SK-N-SH (cell line): ENCODE measurements around the gene SPEF2. TPM values are rescaled to one million over a fixed set of nuclear protein-coding genes. Genes with fewer than 3 reads are reported as not detected.

Experiments used
- CTCF ChIA-PET: fragments of 300-600, 350-600 bp; formaldehyde crosslinking; extraction: SDS; loops from one replicate; lab custom pipeline; 2021; lab: Yijun Ruan, JAX
- POLR2A ChIA-PET: fragments of 350-600 bp; sonication (Branson Sonifier 250); formaldehyde crosslinking; extraction: SDS; loops from one replicate; lab custom pipeline; 2020; ENCODE audit warnings: antibody characterized with exemption, inconsistent platforms; lab: Yijun Ruan, JAX
- DNase-seq: peaks from one replicate; pipeline ENCODE4 v3.0.0; 2012
- H2AFZ ChIP-seq: fragments of 200-600 bp; sonication (generic); 2 replicates; pipeline ENCODE4 v1.8.1; 2016; ENCODE audit warnings: antibody characterized with exemption, mild to moderate bottlenecking, low read depth
- H3F3A ChIP-seq: fragments of 200-600 bp; sonication (generic); replicated peaks from 2 replicates; pipeline ENCODE3; 2016; ENCODE audit warnings: antibody characterized with exemption, mild to moderate bottlenecking; ENCODE audit not compliant: insufficient read depth
- H3K27ac ChIP-seq, 2 experiments: fragments of 200-500 bp in 1 of 2; fragments of 200-600 bp in 1 of 2; sonication (Bioruptor generic) in 1 of 2; sonication (generic), shearing (Covaris generic) in 1 of 2; 2 replicates each; pipeline versions ENCODE4 v1.5.1 to v1.6.1; 2014 to 2016; ENCODE audit warnings: low read depth in 2 of 2, inconsistent platforms in 1 of 2, low read length in 1 of 2, mild to moderate bottlenecking in 1 of 2, mixed read lengths in 1 of 2
- H3K27me3 ChIP-seq: fragments of 200-600 bp; sonication (generic), shearing (Covaris generic); 2 replicates; pipeline ENCODE4 v1.6.1; 2016; ENCODE audit warnings: mixed run types; ENCODE audit not compliant: insufficient read depth
- H3K36me3 ChIP-seq, 2 experiments: fragments of 200-500 bp in 1 of 2; fragments of 200-600 bp in 1 of 2; sonication (Bioruptor generic) in 1 of 2; sonication (generic) in 1 of 2; replicated peaks in 1 of 2; 2 replicates each; pipeline versions ENCODE3 to v1.5.1; 2014 to 2016; ENCODE audit warnings: low read length in 1 of 2, mild to moderate bottlenecking in 1 of 2; ENCODE audit not compliant: insufficient read depth in 2 of 2, control insufficient read depth in 1 of 2
- H3K4me1 ChIP-seq, 2 experiments: fragments of 200-500 bp in 1 of 2; fragments of 200-600 bp in 1 of 2; sonication (Bioruptor generic) in 1 of 2; sonication (generic), shearing (Covaris generic) in 1 of 2; 2 replicates each; pipeline versions ENCODE4 v1.5.1 to v1.6.1; 2014 to 2016; ENCODE audit warnings: low read depth in 1 of 2, low read length in 1 of 2, mixed run types in 1 of 2; ENCODE audit not compliant: insufficient read depth in 2 of 2, control insufficient read depth in 1 of 2
- H3K4me2 ChIP-seq: fragments of 200-600 bp; sonication (generic), shearing (Covaris generic); 2 replicates; pipeline ENCODE4 v1.6.1; 2017; ENCODE audit warnings: mixed run types
- H3K4me3 ChIP-seq, 2 experiments: fragments of 200-500 bp in 1 of 2; fragments of 200-600 bp in 1 of 2; sonication (Bioruptor generic) in 1 of 2; sonication (generic), shearing (Covaris generic) in 1 of 2; 2 replicates each; pipeline versions ENCODE4 v1.5.1 to v1.8.1; 2014 to 2016; ENCODE audit warnings: low read depth in 2 of 2, inconsistent platforms in 1 of 2, low read length in 1 of 2, mild to moderate bottlenecking in 1 of 2, mixed read lengths in 1 of 2, moderate library complexity in 1 of 2
- H3K79me2 ChIP-seq: fragments of 200-600 bp; sonication (generic); 2 replicates; pipeline ENCODE4 v1.8.1; 2017; ENCODE audit warnings: mild to moderate bottlenecking; ENCODE audit not compliant: insufficient read depth
- H3K9ac ChIP-seq: fragments of 200-600 bp; sonication (generic); 2 replicates; pipeline ENCODE4 v1.6.1; 2017; ENCODE audit warnings: mixed run types
- H3K9me2 ChIP-seq: fragments of 200-600 bp; sonication (generic); 2 replicates; pipeline ENCODE4 v1.6.1; 2017; ENCODE audit warnings: mixed run types
- H3K9me3 ChIP-seq: fragments of 200-600 bp; sonication (generic); 2 replicates; pipeline ENCODE4 v1.6.1; 2017; ENCODE audit warnings: mixed run types, mild to moderate bottlenecking, moderate library complexity
- H4K20me1 ChIP-seq: fragments of 200-600 bp; sonication (generic); 2 replicates; pipeline ENCODE4 v1.6.1; 2017; ENCODE audit warnings: mild to moderate bottlenecking, mixed run types; ENCODE audit not compliant: insufficient read depth
- GABPA ChIP-seq: IDR thresholded peaks from 2 replicates; pipeline ENCODE4 v1.4.0; 2012; ENCODE audit warnings: low read depth, mild to moderate bottlenecking
- GATA2 ChIP-seq: sonication (generic); formaldehyde crosslinking; IDR thresholded peaks from 2 replicates; pipeline ENCODE4 v1.5.0; 2020; ENCODE audit warnings: mild to moderate bottlenecking, missing genetic modification reagents
- MXI1 ChIP-seq: IDR thresholded peaks from 2 replicates; pipeline ENCODE4 v1.6.1; 2012; ENCODE audit warnings: mild to moderate bottlenecking, low read depth, low read length, improper control_type of control experiment
- NFIC ChIP-seq: IDR thresholded peaks from 2 replicates; pipeline ENCODE4 v1.4.0; 2012; ENCODE audit warnings: borderline replicate concordance
- RCOR1 ChIP-seq: fragments of 150-350 bp; IDR thresholded peaks from 2 replicates; pipeline ENCODE4 v1.6.1; 2017; ENCODE audit warnings: antibody characterized with exemption, low read length
- YY1 ChIP-seq: IDR thresholded peaks from 2 replicates; pipeline ENCODE4 v1.4.0; 2012; ENCODE audit warnings: low read depth, mild to moderate bottlenecking
- WGBS: methylation state at CpG from one replicate; pipeline ENCODE4 v1.1.6; 2017; ENCODE audit warnings: low lambda C conversion rate; 5-methylcytosine and 5-hydroxymethylcytosine counted together
- polyA plus RNA-seq, 3 experiments: library from polyadenylated mRNA; depleted of rRNA; stranded (reverse); fragments of >200 nt; gene quantifications; 2 replicates each; pipeline ENCODE4 v1.2.3, GENCODE V29; 2012
- TF ChIP-seq, protein P1 (sequence below): fragments of 150-350 bp; IDR thresholded peaks from 2 replicates; pipeline ENCODE4 v1.6.1; 2016; ENCODE audit warnings: mild to moderate bottlenecking, low read depth, low read length
- TF ChIP-seq, protein P2 (sequence below): IDR thresholded peaks from 2 replicates; pipeline ENCODE4; 2012
- TF ChIP-seq, protein P3 (sequence below): fragments of 150-350 bp; IDR thresholded peaks from 2 replicates; pipeline ENCODE4 v1.6.1; 2017; ENCODE audit warnings: antibody characterized with exemption, low read length, low read depth, borderline replicate concordance
- TF ChIP-seq, protein P4 (sequence below): IDR thresholded peaks from 2 replicates; pipeline ENCODE4 v1.6.1; 2012; ENCODE audit warnings: mild to moderate bottlenecking, low read depth, low read length, moderate library complexity
- TF ChIP-seq, protein P5 (sequence below): IDR thresholded peaks from 2 replicates; pipeline ENCODE4 v1.4.0; 2012; ENCODE audit warnings: low read depth

Gene SPEF2
- polyA plus RNA-seq, 1 of the 3 experiments (the other 2 are of a cell fraction), result 1.6 TPM

DNA sequence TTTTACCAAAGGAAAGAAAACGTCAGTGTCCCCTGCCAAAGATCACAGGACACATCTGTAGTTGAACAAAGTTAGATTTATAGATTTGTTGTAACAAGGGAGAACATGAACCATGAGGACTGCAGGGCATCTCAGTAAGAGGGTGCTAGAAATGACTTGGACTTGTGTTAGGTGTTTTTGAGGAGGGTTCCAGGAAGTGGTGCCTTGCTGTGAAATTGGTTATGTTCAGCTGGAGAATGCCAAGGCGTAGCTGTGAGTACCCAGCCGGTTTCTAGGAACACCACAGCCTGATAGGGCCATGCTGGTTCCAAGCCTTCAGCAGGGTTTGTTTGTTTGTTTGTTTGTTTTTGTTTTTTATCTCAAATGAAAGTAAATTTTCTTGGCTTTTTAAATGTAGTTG is 5.3 kb downstream of the SPEF2 start:
- no peak overlapping the region for H3K4me3 ChIP-seq
- H3K9me2 ChIP-seq, result no peaks in the 10 kb centered on the region
- ChIA-PET POLR2A (no interaction called here), CTCF (interaction anchor here (0.6 kb wide), 1 partner anchor 533 kb away, joined by 3 read pairs; no protein-coding TSS in a partner anchor)
- no peak overlapping the region for H3K4me2 ChIP-seq
- no peak overlapping the region for H2AFZ ChIP-seq
- no peak for DNase-seq
- no peak overlapping the region for H3K27ac ChIP-seq
- H3K9ac ChIP-seq, result no peak overlapping the region
- TF ChIP-seq, protein P1, sequence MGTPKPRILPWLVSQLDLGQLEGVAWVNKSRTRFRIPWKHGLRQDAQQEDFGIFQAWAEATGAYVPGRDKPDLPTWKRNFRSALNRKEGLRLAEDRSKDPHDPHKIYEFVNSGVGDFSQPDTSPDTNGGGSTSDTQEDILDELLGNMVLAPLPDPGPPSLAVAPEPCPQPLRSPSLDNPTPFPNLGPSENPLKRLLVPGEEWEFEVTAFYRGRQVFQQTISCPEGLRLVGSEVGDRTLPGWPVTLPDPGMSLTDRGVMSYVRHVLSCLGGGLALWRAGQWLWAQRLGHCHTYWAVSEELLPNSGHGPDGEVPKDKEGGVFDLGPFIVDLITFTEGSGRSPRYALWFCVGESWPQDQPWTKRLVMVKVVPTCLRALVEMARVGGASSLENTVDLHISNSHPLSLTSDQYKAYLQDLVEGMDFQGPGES, result no peak
- TF ChIP-seq MXI1, result no peak
- no peak for TF ChIP-seq YY1
- TF ChIP-seq RCOR1, result no peak
- TF ChIP-seq, protein P2, sequence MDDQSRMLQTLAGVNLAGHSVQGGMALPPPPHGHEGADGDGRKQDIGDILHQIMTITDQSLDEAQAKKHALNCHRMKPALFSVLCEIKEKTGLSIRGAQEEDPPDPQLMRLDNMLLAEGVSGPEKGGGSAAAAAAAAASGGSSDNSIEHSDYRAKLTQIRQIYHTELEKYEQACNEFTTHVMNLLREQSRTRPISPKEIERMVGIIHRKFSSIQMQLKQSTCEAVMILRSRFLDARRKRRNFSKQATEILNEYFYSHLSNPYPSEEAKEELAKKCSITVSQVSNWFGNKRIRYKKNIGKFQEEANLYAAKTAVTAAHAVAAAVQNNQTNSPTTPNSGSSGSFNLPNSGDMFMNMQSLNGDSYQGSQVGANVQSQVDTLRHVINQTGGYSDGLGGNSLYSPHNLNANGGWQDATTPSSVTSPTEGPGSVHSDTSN, result no peak
- no peak for TF ChIP-seq GATA2 (CRISPR knock-in tag)
- TF ChIP-seq, protein P3, sequence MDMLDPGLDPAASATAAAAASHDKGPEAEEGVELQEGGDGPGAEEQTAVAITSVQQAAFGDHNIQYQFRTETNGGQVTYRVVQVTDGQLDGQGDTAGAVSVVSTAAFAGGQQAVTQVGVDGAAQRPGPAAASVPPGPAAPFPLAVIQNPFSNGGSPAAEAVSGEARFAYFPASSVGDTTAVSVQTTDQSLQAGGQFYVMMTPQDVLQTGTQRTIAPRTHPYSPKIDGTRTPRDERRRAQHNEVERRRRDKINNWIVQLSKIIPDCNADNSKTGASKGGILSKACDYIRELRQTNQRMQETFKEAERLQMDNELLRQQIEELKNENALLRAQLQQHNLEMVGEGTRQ, result no peak
- TF ChIP-seq GABPA, result no peak
- TF ChIP-seq, protein P4, sequence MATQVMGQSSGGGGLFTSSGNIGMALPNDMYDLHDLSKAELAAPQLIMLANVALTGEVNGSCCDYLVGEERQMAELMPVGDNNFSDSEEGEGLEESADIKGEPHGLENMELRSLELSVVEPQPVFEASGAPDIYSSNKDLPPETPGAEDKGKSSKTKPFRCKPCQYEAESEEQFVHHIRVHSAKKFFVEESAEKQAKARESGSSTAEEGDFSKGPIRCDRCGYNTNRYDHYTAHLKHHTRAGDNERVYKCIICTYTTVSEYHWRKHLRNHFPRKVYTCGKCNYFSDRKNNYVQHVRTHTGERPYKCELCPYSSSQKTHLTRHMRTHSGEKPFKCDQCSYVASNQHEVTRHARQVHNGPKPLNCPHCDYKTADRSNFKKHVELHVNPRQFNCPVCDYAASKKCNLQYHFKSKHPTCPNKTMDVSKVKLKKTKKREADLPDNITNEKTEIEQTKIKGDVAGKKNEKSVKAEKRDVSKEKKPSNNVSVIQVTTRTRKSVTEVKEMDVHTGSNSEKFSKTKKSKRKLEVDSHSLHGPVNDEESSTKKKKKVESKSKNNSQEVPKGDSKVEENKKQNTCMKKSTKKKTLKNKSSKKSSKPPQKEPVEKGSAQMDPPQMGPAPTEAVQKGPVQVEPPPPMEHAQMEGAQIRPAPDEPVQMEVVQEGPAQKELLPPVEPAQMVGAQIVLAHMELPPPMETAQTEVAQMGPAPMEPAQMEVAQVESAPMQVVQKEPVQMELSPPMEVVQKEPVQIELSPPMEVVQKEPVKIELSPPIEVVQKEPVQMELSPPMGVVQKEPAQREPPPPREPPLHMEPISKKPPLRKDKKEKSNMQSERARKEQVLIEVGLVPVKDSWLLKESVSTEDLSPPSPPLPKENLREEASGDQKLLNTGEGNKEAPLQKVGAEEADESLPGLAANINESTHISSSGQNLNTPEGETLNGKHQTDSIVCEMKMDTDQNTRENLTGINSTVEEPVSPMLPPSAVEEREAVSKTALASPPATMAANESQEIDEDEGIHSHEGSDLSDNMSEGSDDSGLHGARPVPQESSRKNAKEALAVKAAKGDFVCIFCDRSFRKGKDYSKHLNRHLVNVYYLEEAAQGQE, result no peak
- no peak for TF ChIP-seq NFIC
- TF ChIP-seq, protein P5, sequence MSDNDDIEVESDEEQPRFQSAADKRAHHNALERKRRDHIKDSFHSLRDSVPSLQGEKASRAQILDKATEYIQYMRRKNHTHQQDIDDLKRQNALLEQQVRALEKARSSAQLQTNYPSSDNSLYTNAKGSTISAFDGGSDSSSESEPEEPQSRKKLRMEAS, result no peak
- H3F3A ChIP-seq, result no peaks in the 10 kb centered on the region
- no peaks in the 10 kb centered on the region for H3K9me3 ChIP-seq
- no peaks in the 10 kb centered on the region for H4K20me1 ChIP-seq
- H3K4me1 ChIP-seq, result peaks cover 0 to 7% of the 10 kb centered on the region in 2 experiments; a peak in 2 of 4 replicates
- H3K27me3 ChIP-seq, result no peaks in the 10 kb centered on the region
- no peaks in the 10 kb centered on the region for H3K79me2 ChIP-seq
- H3K36me3 ChIP-seq, result no peaks in the 10 kb centered on the region
- WGBS, result 78% methylated on average over 3 of the region's 3 CpGs
